ENCODE measurements around the gene UBE2J1. TPM values are rescaled to one million over a fixed set of nuclear protein-coding genes. Genes with fewer than 3 reads are reported as not detected.

The UBE2J1 gene
- total RNA-seq, 1 donor from 2014 or later = 93.3 TPM

DNA sequence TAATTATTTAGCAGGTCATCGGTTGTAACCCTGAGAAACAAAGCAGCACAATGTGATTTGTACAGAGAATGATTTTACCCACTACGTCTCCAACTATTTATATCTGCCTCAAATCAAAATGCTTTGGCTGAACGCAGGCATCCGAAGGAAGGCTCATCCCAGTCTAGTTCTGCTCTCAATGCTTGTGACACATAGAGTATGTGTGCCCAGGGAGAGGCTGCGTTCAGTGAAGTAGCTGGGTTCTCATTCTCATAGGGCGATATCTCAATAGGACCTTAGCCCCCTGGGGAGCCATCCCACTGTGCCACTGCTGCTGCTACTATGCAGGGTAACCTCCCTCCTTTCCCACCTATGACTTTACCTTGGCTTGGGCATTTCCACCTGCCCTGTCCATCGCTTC lies 37.8 kb downstream of the UBE2J1 start:
- Histone ChIP-seq H3K4me3 (ENCODE audit: insufficient read depth, low read depth, low read length) (no peak overlapping the region), H3K36me3 (ENCODE audit: insufficient read depth, low read length) (no peaks in the 10 kb centered on the region), H3K9me3 (ENCODE audit: insufficient read depth, low read depth, low read length) (no peaks in the 10 kb centered on the region), H3K4me1 (ENCODE audit: insufficient read depth, low read length) (peaks cover 21% of the 10 kb centered on the region), H3K9ac (ENCODE audit: low read length) (no peak overlapping the region), H3K27ac (ENCODE audit: low read depth, low read length) (no peak overlapping the region), H2AFZ (ENCODE audit: low read depth, low read length) (no peak overlapping the region), H3K4me2 (ENCODE audit: low read length) (no peak overlapping the region), H3K27me3 (ENCODE audit: insufficient read depth, low read length) (no peaks in the 10 kb centered on the region), H3K79me2 (ENCODE audit: insufficient read depth, low read length) (no peaks in the 10 kb centered on the region), H4K20me1 (ENCODE audit: insufficient read depth, low read length) (peaks cover 25% of the 10 kb centered on the region)
- no peaks in the 10 kb centered on the region for H3K9me3 Mint-ChIP-seq (ENCODE audit: unreplicated experiment)
- H3K27ac Mint-ChIP-seq (ENCODE audit: unreplicated experiment) = no peak overlapping the region
- peaks cover 33% of the 10 kb centered on the region for H3K4me1 Mint-ChIP-seq (ENCODE audit: low read depth, unreplicated experiment)
- DNase-seq (ENCODE audit: low read depth) (no peak), FAIRE-seq (no peak)
- H3K36me3 Mint-ChIP-seq (ENCODE audit: low read depth, unreplicated experiment) = peaks cover 1% of the 10 kb centered on the region
- H3K4me3 Mint-ChIP-seq (ENCODE audit: unreplicated experiment) = no peak overlapping the region
- TF ChIP-seq CTCF (IDR thresholded peaks at IDR 0.05; ENCODE audit: insufficient read depth, low read depth, low read length) = no peak
- TF ChIP-seq EZH2 (IDR thresholded peaks at IDR 0.05; ENCODE audit: insufficient read depth, low read length) = no peak
- H3K27me3 Mint-ChIP-seq (ENCODE audit: low read depth, unreplicated experiment) = peaks cover 4% of the 10 kb centered on the region

DNA sequence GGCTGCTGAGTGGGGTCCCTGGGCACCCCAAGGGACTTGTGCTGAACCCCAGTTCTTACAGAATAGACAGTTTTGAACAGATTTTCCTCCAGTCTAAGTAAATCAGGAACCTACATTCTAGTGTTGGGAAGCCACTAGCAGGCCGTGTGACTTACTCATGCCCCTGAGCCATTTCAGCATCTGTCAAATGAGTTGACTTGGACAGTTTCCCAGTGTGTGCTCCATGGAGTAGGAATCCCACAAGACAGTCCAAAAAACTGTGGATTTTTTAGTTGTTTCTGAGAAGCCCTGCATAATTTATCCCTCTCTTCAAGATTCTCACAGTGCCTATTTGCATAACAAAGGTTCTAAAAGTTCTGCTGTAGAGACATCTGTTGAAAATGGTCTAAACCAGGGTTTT lies 39.5 kb downstream of the UBE2J1 start:
- no peak overlapping the region for H2AFZ ChIP-seq (ENCODE audit: low read depth, low read length)
- H3K9ac ChIP-seq (ENCODE audit: low read length) = peak overlapping the region; percentile 24
- H3K9me3 ChIP-seq (ENCODE audit: insufficient read depth, low read depth, low read length) = no peaks in the 10 kb centered on the region
- peaks cover 33% of the 10 kb centered on the region for H3K4me1 Mint-ChIP-seq (ENCODE audit: low read depth, unreplicated experiment)
- DNase-seq (ENCODE audit: low read depth) (peak; percentile 92), FAIRE-seq (no peak)
- peaks cover 5% of the 10 kb centered on the region for H3K27me3 ChIP-seq (ENCODE audit: insufficient read depth, low read length)
- H3K79me2 ChIP-seq (ENCODE audit: insufficient read depth, low read length) = no peaks in the 10 kb centered on the region
- peak overlapping the region; percentile 70 for H3K4me2 ChIP-seq (ENCODE audit: low read length)
- peaks cover 21% of the 10 kb centered on the region for H3K4me1 ChIP-seq (ENCODE audit: insufficient read depth, low read length)
- H3K27ac Mint-ChIP-seq (ENCODE audit: unreplicated experiment) = no peak overlapping the region
- peaks cover 16% of the 10 kb centered on the region for H4K20me1 ChIP-seq (ENCODE audit: insufficient read depth, low read length)
- no peaks in the 10 kb centered on the region for H3K9me3 Mint-ChIP-seq (ENCODE audit: unreplicated experiment)
- peak overlapping the region; percentile 39 for H3K27ac ChIP-seq (ENCODE audit: low read depth, low read length)
- H3K36me3 ChIP-seq (ENCODE audit: insufficient read depth, low read length) = no peaks in the 10 kb centered on the region
- H3K36me3 Mint-ChIP-seq (ENCODE audit: low read depth, unreplicated experiment) = peaks cover 1% of the 10 kb centered on the region
- no peak overlapping the region for H3K4me3 ChIP-seq (ENCODE audit: insufficient read depth, low read depth, low read length)
- peaks cover 6% of the 10 kb centered on the region for H3K27me3 Mint-ChIP-seq (ENCODE audit: low read depth, unreplicated experiment)
- H3K4me3 Mint-ChIP-seq (ENCODE audit: unreplicated experiment) = no peak overlapping the region
- no peak for TF ChIP-seq CTCF (IDR thresholded peaks at IDR 0.05; ENCODE audit: insufficient read depth, low read depth, low read length)
- no peak for TF ChIP-seq EZH2 (IDR thresholded peaks at IDR 0.05; ENCODE audit: insufficient read depth, low read length)

GRCh38 chr6:89311853-89312531 lies 40.5 kb downstream of the UBE2J1 start:
- DNase-seq (ENCODE audit: low read depth) = peak; percentile 69
- Mint-ChIP-seq H3K9me3 (ENCODE audit: unreplicated experiment) (no peaks in the 10 kb centered on the region), H3K27me3 (ENCODE audit: low read depth, unreplicated experiment) (peaks cover 9% of the 10 kb centered on the region), H3K4me3 (ENCODE audit: unreplicated experiment) (no peak overlapping the region), H3K27ac (ENCODE audit: unreplicated experiment) (peak overlapping the region; percentile 88), H3K36me3 (ENCODE audit: low read depth, unreplicated experiment) (peaks cover 1% of the 10 kb centered on the region), H3K4me1 (ENCODE audit: low read depth, unreplicated experiment) (peaks cover 33% of the 10 kb centered on the region)
- Histone ChIP-seq H2AFZ (ENCODE audit: low read depth, low read length) (no peak overlapping the region), H3K27me3 (ENCODE audit: insufficient read depth, low read length) (peaks cover 9% of the 10 kb centered on the region), H3K4me1 (ENCODE audit: insufficient read depth, low read length) (peaks cover 21% of the 10 kb centered on the region), H3K9me3 (ENCODE audit: insufficient read depth, low read depth, low read length) (no peaks in the 10 kb centered on the region), H3K27ac (ENCODE audit: low read depth, low read length) (peak overlapping the region; percentile 19), H3K4me3 (ENCODE audit: insufficient read depth, low read depth, low read length) (no peak overlapping the region), H3K79me2 (ENCODE audit: insufficient read depth, low read length) (no peaks in the 10 kb centered on the region), H3K36me3 (ENCODE audit: insufficient read depth, low read length) (no peaks in the 10 kb centered on the region), H3K4me2 (ENCODE audit: low read length) (peak overlapping the region; percentile 70), H3K9ac (ENCODE audit: low read length) (peak overlapping the region; percentile 24), H4K20me1 (ENCODE audit: insufficient read depth, low read length) (peaks cover 11% of the 10 kb centered on the region)
- TF ChIP-seq EZH2 (IDR thresholded peaks at IDR 0.05; ENCODE audit: insufficient read depth, low read length) (no peak), CTCF (IDR thresholded peaks at IDR 0.05; ENCODE audit: insufficient read depth, low read depth, low read length) (peak; percentile 60)
- FAIRE-seq = peak; percentile 5
